Measurements from ENCODE around the gene TAF6L. TPM values are rescaled to one million over a fixed set of nuclear protein-coding genes. Genes with fewer than 3 reads are reported as not detected.

TAF6L gene
- polyA plus RNA-seq, 3 donors, result 5.1 to 35.5 (median 5.3) TPM

GRCh38 chr11:62816557-62816956 is 45.4 kb downstream of the TAF6L start:
- peak overlapping the region; percentile 61 to 84 for H3K4me3 Mint-ChIP-seq
- peaks cover 23 to 56% of the 10 kb centered on the region in 2 donors for H3K36me3 Mint-ChIP-seq
- Histone ChIP-seq H3K36me3 (replicated peaks in 1 of 2; ENCODE audit: control insufficient read depth in 1 of 2, insufficient read depth in 2 of 2, low read length in 2 of 2) (peaks cover 25 to 30% of the 10 kb centered on the region in 2 donors), H3K4me2 (replicated peaks; ENCODE audit: extremely low read depth, low read length, poor library complexity, severe bottlenecking) (peak overlapping the region; percentile 62), H3K79me2 (ENCODE audit: insufficient read depth, low read length) (peaks cover 16% of the 10 kb centered on the region), H3K4me3 (replicated peaks in 1 of 3; ENCODE audit: low read depth in 2 of 3, low read length in 3 of 3) (peak overlapping the region in 2 of 3 experiments; percentile 21 to 66), H3K9me3 (replicated peaks in 1 of 2; ENCODE audit: control insufficient read depth in 1 of 2, insufficient read depth in 1 of 2, low read length in 2 of 2) (no peaks in the 10 kb centered on the region), H3K4me1 (ENCODE audit: control insufficient read depth in 1 of 2, insufficient read depth in 2 of 2, low read length in 2 of 2) (peaks cover 34 to 42% of the 10 kb centered on the region in 2 donors), H2AFZ (ENCODE audit: insufficient read depth, low read depth, low read length, poor library complexity, severe bottlenecking) (no peak overlapping the region), H3K27me3 (ENCODE audit: control insufficient read depth in 2 of 2, insufficient read depth in 2 of 2, low read length in 2 of 2) (no peaks in the 10 kb centered on the region), H3K9ac (ENCODE audit: insufficient read depth, low read length, poor library complexity, severe bottlenecking) (peak overlapping the region; percentile 56), H4K20me1 (ENCODE audit: insufficient read depth, low read length) (no peaks in the 10 kb centered on the region), H3K27ac (ENCODE audit: low read depth in 1 of 2, low read length in 2 of 2) (peak overlapping the region; percentile 84 to 90)
- no peak for TF ChIP-seq CTCF (IDR thresholded peaks at IDR 0.05)
- intact Hi-C loops (cut with micrococcal nuclease), result no loop called here
- peak; percentile 86 to 90 (median 87) for DNase-seq
- no peaks in the 10 kb centered on the region for H3K9me3 Mint-ChIP-seq
- H3K4me1 Mint-ChIP-seq, result peaks cover 27% of the 10 kb centered on the region
- peak overlapping the region; percentile 93 to 98 (median 97) for H3K27ac Mint-ChIP-seq
- no peaks in the 10 kb centered on the region for H3K27me3 Mint-ChIP-seq (ENCODE audit: low read depth in 3 of 3)
- WGBS (ENCODE audit: insufficient coverage), result 0% methylated on average over 1 of the region's 8 CpGs

DNA sequence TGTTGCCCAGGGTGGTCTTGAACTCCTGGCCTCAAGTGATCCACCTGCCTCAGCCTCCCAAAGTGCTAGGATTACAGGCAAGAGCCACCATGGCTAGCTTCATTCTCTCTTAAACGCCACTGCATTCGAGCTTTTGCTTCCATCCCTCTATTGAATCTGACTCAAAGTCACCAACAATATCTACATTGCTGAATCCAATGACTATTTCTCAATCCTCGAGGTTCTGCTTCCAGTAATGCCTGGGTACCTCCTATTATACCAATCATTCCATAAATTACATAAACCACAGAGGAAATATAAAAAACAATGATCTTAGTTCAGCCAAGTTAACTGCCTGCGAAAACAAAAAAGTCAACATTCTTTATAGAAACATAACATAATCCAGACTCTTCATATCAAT is 45.9 kb downstream of the TAF6L start:
- intact Hi-C loops (cut with micrococcal nuclease), result no loop called here
- H3K4me3 ChIP-seq (replicated peaks in 1 of 3; ENCODE audit: low read depth in 2 of 3, low read length in 3 of 3), result peak overlapping the region in 1 of 3 experiments; percentile 66
- H3K27ac ChIP-seq (ENCODE audit: low read depth in 1 of 2, low read length in 2 of 2), result peak overlapping the region; percentile 84 to 90
- Mint-ChIP-seq H3K27ac (peak overlapping the region; percentile 93 to 98 (median 97)), H3K4me1 (peaks cover 27% of the 10 kb centered on the region), H3K9me3 (no peaks in the 10 kb centered on the region), H3K4me3 (peak overlapping the region; percentile 58 to 84), H3K36me3 (peaks cover 25 to 62% of the 10 kb centered on the region in 2 donors), H3K27me3 (ENCODE audit: low read depth in 3 of 3) (no peaks in the 10 kb centered on the region)
- H3K36me3 ChIP-seq (replicated peaks in 1 of 2; ENCODE audit: control insufficient read depth in 1 of 2, insufficient read depth in 2 of 2, low read length in 2 of 2), result peaks cover 31 to 35% of the 10 kb centered on the region in 2 donors
- DNase-seq, result peak; percentile 12 to 49 (median 35)
- no peaks in the 10 kb centered on the region for H3K9me3 ChIP-seq (replicated peaks in 1 of 2; ENCODE audit: control insufficient read depth in 1 of 2, insufficient read depth in 1 of 2, low read length in 2 of 2)
- no peak overlapping the region for H2AFZ ChIP-seq (ENCODE audit: insufficient read depth, low read depth, low read length, poor library complexity, severe bottlenecking)
- H3K27me3 ChIP-seq (ENCODE audit: control insufficient read depth in 2 of 2, insufficient read depth in 2 of 2, low read length in 2 of 2), result no peaks in the 10 kb centered on the region
- TF ChIP-seq CTCF (IDR thresholded peaks at IDR 0.05), result no peak
- H3K4me2 ChIP-seq (replicated peaks; ENCODE audit: extremely low read depth, low read length, poor library complexity, severe bottlenecking), result peak overlapping the region; percentile 62
- H4K20me1 ChIP-seq (ENCODE audit: insufficient read depth, low read length), result no peaks in the 10 kb centered on the region
- H3K4me1 ChIP-seq (ENCODE audit: control insufficient read depth in 1 of 2, insufficient read depth in 2 of 2, low read length in 2 of 2), result peaks cover 34 to 42% of the 10 kb centered on the region in 2 donors
- 39% methylated on average over 3 of the region's 4 CpGs for WGBS (ENCODE audit: insufficient coverage)
- H3K79me2 ChIP-seq (ENCODE audit: insufficient read depth, low read length), result peaks cover 16% of the 10 kb centered on the region
- H3K9ac ChIP-seq (ENCODE audit: insufficient read depth, low read length, poor library complexity, severe bottlenecking), result peak overlapping the region; percentile 56

Data from CD14-positive monocyte (primary cell).